Eye (tissue), 1 donor: ENCODE data around the gene PRKG1.
"Not testable (repeated sequence)": the region's sequence is repeated elsewhere in the genome, so short reads cannot be mapped to it uniquely, and the experiment has no call there.

Experiments used
- DNase-seq: peaks from one replicate; pipeline ENCODE4 v3.0.0-alpha.2; 2015

PRKG1 gene

GRCh38 chr10:52194716-52195115 is 1120.4 kb downstream of the PRKG1 start:
- no peak for DNase-seq

DNA sequence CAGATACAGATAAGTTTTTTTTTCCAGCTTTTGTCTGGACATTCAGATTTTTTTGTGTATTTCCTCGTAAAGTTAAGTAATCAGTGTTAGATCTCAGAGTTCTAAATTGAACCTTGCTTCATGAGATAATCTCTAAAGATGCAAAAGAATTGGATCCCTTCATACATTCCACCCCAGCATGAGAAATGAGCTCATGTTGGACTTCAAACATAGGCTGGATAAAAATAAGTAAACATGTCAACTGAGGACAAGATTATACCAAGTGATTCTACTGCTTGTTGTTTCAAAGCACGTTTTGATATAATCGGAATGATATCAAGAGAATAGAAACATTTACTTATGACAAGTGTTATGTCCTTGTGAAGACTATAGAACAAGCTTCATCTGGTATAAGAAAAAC is 1122.8 kb downstream of the PRKG1 start:
- no peak for DNase-seq

DNA sequence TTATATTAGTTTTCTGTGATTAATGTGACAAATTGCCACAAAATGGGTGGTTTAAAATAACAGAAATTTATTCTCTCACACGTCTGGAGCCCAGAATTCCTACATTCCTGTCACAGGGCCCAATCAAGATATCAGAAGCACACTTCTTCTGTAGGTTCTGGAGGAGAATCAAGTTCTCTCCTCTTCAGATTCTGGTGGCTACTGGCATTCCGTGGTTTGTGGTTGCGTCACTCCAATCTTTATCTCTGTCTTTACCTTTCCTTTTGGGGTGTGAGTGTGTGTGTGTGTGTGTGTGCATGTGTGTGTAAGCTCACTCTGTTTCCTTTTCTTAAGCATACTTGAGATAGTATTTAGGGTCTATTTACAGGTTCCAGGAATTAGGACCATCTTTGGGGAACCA is 1124.3 kb downstream of the PRKG1 start:
- no peak for DNase-seq

- DNase-seq = not testable (repeated sequence)
Observed at GRCh38 chr10:52204906-52205305, 1130.6 kb downstream of the PRKG1 start.

- no peak for DNase-seq
Observed at GRCh38 chr10:52208365-52208764, 1134.1 kb downstream of the PRKG1 start.

GRCh38 chr10:52210161-52210560 is 1135.9 kb downstream of the PRKG1 start:
- no peak for DNase-seq

DNA sequence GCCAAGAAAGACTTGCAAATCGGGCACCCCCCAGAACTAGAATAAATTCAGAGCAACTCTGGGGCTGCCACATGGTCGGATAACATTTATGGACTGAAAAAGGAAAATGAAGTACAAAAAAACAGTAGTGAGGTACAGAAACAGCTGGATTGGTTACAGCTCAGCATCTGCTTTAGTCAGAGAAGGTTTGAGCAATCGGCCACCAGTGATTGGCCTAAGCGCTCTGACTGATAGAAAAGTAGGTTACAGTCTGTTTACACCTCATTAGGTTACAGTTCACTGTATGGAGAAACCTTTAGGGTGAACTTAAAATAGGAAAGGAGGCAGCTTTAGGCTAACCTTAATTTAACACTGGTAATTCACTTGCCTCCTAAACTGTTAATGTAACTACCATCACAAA is 1137.8 kb downstream of the PRKG1 start:
- no peak for DNase-seq

DNA sequence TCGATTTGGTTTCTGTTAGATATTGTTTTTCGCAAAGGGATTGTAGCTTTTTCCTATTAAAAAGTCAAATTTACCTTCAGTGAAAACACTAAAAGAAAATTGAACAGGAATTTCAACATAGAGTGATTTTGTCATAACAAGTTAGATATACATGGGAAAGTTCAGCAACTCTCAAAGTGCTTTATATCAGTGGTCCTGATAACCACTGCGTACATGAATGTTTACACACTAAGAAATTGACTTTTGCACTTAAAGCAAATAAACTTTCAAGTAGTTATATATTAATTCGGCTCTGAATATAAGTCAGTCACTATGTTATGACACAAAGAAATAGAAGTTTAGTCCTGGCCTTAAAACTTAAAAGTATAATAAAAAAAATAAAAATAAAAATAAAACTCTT is 1138.5 kb downstream of the PRKG1 start:
- no peak for DNase-seq

DNA sequence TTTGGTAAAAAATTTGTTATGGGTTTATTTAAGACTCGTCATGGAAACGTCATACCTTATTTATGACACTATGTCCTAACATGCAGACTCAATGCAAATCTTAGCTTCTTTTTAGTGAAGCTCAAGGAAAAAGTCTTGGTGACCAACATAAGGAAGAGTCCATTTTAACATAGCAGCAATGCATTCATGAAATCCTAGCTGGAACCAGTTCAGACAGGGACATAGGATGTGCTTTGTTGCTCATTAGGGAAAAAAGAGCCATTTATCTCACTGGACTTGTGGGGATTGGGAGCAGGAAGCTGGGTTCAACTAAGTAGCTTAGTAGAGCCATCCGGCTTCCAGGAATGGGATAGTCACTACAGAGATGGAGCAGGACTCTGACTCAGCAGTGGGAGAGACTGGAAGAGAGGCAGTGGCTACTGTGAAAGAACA is 1139.0 kb downstream of the PRKG1 start:
- DNase-seq = peak; percentile 19

- peak; percentile 90 for DNase-seq
Observed at GRCh38 chr10:52215745-52216361, 1141.6 kb downstream of the PRKG1 start.

DNA sequence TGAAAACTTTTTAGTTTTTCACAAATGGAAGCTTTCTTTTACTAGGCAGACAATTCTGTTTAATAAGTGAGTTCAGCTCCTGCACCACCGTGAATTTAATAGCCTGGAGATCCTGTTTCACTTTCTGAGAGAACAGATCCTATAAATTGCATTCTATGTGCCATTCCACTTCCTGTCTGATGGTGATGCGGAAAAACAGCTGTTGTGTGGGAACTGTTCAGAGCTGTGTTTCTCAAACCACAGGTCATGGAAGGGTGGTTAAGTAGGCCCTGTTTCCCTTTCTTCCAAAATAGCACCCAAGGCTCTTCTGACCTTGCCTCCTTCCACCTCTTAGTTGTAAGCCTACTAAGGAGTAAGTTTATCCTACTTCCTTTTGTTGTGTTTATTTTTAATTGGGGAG is 1142.6 kb downstream of the PRKG1 start:
- peak; percentile 51 for DNase-seq

GRCh38 chr10:52217531-52217930 is 1143.2 kb downstream of the PRKG1 start:
- DNase-seq = no peak

DNA sequence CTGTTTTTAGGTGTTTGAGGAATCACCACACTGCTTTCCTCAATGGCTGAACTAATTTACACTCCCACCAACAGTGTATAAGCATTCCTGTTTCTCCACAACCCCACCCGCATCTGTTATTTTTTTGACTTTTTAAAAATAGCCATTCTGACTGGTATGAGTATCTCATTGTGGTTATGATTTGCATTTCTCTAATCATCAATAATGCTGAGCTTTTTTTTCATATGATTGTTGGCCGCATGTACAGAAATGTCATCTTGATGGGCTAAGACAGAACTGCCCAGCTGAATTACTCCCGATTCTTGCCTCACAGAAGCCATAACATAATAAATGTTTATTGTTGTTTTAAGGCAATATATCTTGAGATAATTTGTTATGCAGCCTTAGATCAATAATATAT is 1146.7 kb downstream of the PRKG1 start:
- no peak for DNase-seq

DNA sequence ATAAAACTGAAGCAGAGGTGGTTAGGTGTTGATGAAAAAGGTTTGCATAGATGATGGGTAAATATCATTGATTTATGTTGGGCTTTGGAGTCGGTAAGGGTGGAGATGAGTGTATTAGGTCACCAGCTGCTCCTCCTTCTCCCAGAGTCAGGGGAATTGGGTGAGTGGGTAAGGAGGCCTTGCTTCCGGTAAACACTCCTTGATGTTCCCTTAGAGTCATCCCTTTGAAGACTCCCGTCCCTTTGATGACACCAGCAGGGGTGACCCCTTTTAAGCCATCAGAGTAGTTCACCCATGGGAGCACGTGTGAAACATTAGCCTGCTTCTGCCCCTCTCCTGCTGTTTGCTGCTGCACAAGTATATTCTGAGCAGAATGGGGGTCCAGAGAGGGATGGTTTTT is 1147.6 kb downstream of the PRKG1 start:
- peak; percentile 65 for DNase-seq

GRCh38 chr10:52226197-52226847 is 1152.0 kb downstream of the PRKG1 start:
- DNase-seq = no peak

GRCh38 chr10:52228556-52228955 is 1154.3 kb downstream of the PRKG1 start:
- no peak for DNase-seq

DNA sequence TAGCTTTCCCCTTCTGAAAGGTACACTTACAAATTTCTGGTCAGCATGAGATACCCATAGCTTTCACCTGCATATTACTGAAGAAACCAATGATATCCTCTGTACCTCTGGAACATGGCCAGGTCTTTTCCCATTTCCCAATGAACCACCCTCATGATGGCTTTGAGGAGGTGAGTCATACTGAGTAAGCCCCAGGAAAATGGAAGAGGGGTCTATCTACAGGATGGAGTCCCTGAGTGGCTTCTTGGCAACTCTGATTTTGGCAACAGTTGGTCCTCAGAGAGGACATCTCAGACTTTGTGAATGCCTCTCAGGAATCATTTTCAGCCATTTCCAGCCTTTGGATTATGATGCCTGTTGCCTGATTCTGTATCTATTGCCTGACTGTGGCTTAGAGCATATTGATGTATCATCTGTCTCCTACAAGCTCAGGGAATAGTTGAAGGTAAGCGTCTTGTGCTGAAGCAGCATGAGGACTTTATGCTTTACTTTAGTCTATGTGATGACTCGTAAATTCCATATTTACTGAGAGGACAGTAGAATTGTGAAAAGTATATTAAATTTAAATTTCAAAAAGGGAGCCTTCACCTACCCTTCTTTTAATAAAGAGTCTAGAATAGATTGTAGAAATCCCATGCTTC is 1155.1 kb downstream of the PRKG1 start:
- no peak for DNase-seq

DNA sequence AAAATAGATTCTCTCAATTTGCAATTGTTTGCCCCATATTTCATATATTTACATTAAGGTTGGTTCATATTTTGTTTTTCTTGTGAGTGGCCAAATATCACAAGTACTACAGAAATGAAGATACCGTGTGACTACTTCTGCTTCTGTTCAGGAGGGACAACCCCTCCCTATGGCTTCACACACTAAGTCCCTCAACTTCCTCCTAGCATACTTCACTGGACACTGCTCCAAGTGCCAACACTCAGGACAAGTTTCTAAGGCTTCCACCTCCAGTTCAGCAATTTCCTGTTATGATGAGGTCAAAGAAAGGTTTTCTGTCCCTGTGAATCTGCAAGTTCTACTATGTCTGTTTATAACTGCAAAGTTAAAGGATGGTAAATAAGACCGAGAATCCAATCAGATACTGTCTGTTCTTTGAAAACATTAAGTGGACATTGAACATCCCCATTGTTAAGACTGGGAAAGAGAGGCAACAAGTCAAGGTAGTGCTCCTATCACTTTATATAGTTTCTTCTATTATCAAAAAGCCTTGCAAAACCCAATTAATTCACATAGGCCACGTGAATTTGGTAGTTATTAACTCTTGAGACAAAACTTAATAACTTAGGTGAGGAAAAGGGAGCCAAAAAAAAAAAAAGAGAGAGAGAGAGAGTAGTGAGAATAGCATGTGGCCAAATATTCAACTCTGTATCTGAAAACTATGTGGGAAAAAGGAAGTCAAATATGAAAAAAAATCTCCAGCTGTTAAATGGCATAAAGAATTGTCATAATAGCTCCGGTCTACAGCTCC is 1158.5 kb downstream of the PRKG1 start:
- DNase-seq = peak; percentile 25

- DNase-seq = not testable (repeated sequence)
Observed at GRCh38 chr10:52233351-52233991, 1159.2 kb downstream of the PRKG1 start.

DNA sequence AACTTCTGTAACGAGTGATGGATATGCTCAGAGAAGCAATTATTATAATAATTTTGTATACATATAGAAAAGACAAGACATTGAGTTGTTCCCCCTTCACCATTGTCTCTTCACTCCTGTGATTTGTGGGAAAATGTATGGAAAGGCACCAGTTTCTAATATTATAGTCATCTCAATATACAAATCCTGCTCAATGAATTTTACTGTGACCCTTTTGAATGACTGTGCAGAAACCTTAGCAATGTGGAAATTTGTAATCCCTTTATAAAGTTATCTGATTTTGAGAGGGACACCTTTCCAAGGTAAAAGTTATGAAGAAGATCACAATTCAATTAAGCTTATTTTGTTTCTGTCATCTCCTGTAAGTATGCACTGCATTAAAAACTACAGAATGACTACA is 1165.5 kb downstream of the PRKG1 start:
- DNase-seq = no peak

DNA sequence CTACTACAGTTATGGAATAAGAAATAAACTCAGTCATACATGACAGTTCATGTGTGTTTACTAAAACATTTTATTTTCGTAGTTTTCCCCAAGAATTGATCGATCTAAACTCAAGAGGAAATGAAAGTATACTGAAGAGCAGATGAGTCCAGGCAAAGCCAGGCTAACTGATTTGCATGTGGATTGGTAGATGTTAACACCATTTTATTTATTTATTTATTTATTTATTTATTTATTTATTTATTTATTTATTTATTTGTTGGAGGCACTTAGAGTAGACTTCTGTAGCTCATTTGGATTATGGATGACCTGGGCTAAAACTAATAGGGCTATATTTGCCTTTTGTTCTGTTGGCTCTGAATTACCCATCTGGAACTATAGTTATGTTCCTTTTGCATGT is 1171.3 kb downstream of the PRKG1 start:
- no peak for DNase-seq

DNA sequence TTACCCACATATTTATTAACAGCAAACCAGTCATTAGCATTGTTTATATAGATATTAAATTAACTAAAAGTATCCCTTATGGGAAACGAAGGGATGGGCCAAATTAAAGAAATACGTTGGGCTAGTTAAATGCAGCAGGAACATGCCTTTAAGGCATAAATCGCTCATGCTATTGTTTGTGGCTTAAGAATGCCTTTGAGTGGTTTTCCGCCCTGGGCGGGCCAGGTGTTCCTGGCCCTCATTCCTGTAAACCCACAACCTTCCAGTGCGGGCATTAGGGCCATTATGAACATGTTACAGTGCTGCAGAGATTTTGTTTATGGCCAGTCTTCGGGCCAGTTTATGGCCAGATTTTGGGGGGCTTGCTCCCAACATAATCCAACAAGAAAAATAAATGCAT is 1173.6 kb downstream of the PRKG1 start:
- not testable (repeated sequence) for DNase-seq

- DNase-seq = no peak
Observed at GRCh38 chr10:52248697-52249306, 1174.5 kb downstream of the PRKG1 start.
